SK-N-MC (cell line): Measurements from ENCODE around the gene PTRH2.

ENCODE experiments used
- EZH2 ChIP-seq: fragments of 200-600 bp; sonication (generic); IDR thresholded peaks from one replicate; pipeline ENCODE4 v1.6.1; 2017; ENCODE audit warnings: antibody characterized with exemption
- FOXP2 ChIP-seq: optimal IDR thresholded peaks from 2 replicates; pipeline ENCODE3; 2011; ENCODE audit warnings: mild to moderate bottlenecking, moderate library complexity; ENCODE audit not compliant: insufficient read depth; ENCODE audit errors: extremely low read length, control extremely low read depth
- POLR2AphosphoS5 ChIP-seq: IDR thresholded peaks from 2 replicates; pipeline ENCODE4 v1.6.1; 2012; ENCODE audit warnings: mild to moderate bottlenecking, low read depth, low read length, borderline replicate concordance

DNA sequence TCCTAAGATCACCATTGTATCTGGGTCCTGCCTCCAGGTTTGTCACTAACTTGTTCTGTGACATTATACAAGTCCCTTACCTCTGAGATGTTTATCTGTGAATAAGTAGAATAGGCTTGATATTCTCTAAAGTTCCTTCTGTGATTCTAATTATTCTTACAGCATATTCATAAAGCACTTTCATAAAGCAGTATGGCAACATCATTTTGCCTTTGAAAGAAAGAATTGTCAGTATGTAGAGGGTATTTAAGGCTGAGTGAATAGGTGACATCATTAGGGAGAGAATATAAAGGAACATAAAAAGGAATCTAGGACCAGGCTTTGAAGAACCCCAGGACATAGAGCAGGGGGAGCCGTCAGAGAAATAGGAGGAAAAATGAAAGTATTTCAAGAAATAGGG, 15.8 kb upstream of the PTRH2 start:
- TF ChIP-seq POLR2AphosphoS5 (no peak), EZH2 (no peak), FOXP2 (no peak)
